Measurements from ENCODE around the gene NFRKB.

- TF ChIP-seq CTCF (IDR thresholded peaks at IDR 0.05; ENCODE audit: low read depth, low read length) (no peak), EZH2phosphoT487 (IDR thresholded peaks at IDR 0.05; ENCODE audit: low read depth) (no peak)
Observed at GRCh38 chr11:129917231-129917630, 21.9 kb upstream of the NFRKB start.
